ENCODE data around the gene UBL5. TPM values are rescaled to one million over a fixed set of nuclear protein-coding genes. Genes with fewer than 3 reads are reported as not detected.

UBL5 gene
- total and polyA plus RNA-seq, 8 donors: 220 to 301 (median 243) TPM

GRCh38 chr19:9877780-9878510 is 50.2 kb downstream of the UBL5 start:
- intact Hi-C loops (cut with DNase I): no loop called here
- Histone ChIP-seq H3K27ac (no peak overlapping the region), H3K4me1 (no peaks in the 10 kb centered on the region), H3K9me3 (no peaks in the 10 kb centered on the region), H3K27me3 (no peaks in the 10 kb centered on the region), H3K4me3 (no peak overlapping the region), H3K36me3 (no peaks in the 10 kb centered on the region)
- ATAC-seq (no peak), DNase-seq (no peak)
- no peak for TF ChIP-seq CTCF (IDR thresholded peaks at IDR 0.05)

DNA sequence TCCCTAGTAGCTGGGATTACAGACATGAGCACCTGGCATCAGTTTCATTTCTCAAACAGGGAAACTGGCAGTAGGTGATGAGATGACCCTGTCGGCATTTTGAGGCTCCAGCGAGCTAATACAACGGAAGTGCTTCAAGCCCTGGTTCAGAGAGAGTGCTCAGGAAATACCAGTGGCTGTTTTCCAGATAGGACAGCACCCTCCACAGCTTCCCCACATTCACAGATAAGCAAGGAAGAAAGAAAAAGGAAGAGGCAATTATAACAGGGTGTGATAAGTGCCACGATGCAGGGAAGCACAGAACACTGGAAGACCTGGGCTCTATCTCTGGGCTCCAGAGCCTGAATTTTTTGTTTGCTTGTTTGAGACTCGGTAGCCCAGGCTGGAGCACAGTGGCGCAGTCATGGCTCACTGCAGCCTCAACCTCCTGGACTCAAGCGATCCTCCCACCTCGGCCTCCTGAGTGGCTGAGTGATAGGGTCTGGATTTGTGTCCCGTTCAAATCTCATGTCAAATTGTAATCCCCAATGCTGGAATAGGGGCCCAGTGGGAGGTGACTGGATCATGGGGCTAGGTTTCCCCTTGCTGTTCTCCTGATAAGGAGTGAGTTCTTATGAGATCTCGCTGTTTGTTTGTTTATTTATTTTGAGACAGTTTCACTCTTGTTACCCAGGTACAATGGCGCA is 50.9 kb downstream of the UBL5 start:
- DNase-seq (no peak), ATAC-seq (no peak)
- intact Hi-C loops (cut with DNase I): no loop called here
- Histone ChIP-seq H3K36me3 (no peaks in the 10 kb centered on the region), H3K4me1 (no peaks in the 10 kb centered on the region), H3K9me3 (no peaks in the 10 kb centered on the region), H3K27ac (no peak overlapping the region), H3K27me3 (no peaks in the 10 kb centered on the region), H3K4me3 (no peak overlapping the region)
- TF ChIP-seq CTCF (IDR thresholded peaks at IDR 0.05): no peak

Other genes with a start within 250 kb of the UBL5 start
- gene ZNF121, start 243.4 kb upstream of the UBL5 start, total RNA-seq: 10 to 100 TPM; 24.4 to 34.1 TPM
- 10 to 100 TPM; 22.4 to 37.3 (median 27.7) TPM for gene ZNF121, start 243.4 kb upstream of the UBL5 start, polyA plus RNA-seq (ENCODE audit: insufficient read length in 6 of 6)
- gene ZNF561, start 206.7 kb upstream of the UBL5 start, total RNA-seq: 10 to 100 TPM; 40.1 to 43.9 TPM
- 10 to 100 TPM; 53.3 to 73.4 (median 63.1) TPM for gene ZNF561, start 206.7 kb upstream of the UBL5 start, polyA plus RNA-seq (ENCODE audit: insufficient read length in 6 of 6)
- 10 to 100 TPM; 33.7 to 36.4 TPM for gene ZNF562, start 152.8 kb upstream of the UBL5 start, total RNA-seq
- gene ZNF562, start 152.8 kb upstream of the UBL5 start, polyA plus RNA-seq (ENCODE audit: insufficient read length in 6 of 6): 10 to 100 TPM; 25.4 to 27.8 (median 27.3) TPM
- gene ZNF846, start 59.2 kb upstream of the UBL5 start, total RNA-seq: 10 to 100 TPM; 13.2 to 13.3 TPM
- gene ZNF846, start 59.2 kb upstream of the UBL5 start, polyA plus RNA-seq (ENCODE audit: insufficient read length in 6 of 6): 10 to 100 TPM; 32.2 to 46.2 (median 39.5) TPM
- 10 to 100 TPM; 22.3 to 23.5 TPM for gene FBXL12, start 8.8 kb upstream of the UBL5 start, total RNA-seq
- 10 to 100 TPM; 32.3 to 40.5 (median 35.6) TPM for gene FBXL12, start 8.8 kb upstream of the UBL5 start, polyA plus RNA-seq (ENCODE audit: insufficient read length in 6 of 6)
- gene PIN1, start 7.4 kb downstream of the UBL5 start, total RNA-seq: 10 to 100 TPM; 57.5 to 67.2 TPM
- 10 to 100 TPM; 43.1 to 62.6 (median 52.6) TPM for gene PIN1, start 7.4 kb downstream of the UBL5 start, polyA plus RNA-seq (ENCODE audit: insufficient read length in 6 of 6)
- 10 to 100 TPM in 1 of 2 donors, 1 to 10 TPM in 1; 7.6 to 10.4 TPM for gene OLFM2, start 108.6 kb downstream of the UBL5 start, total RNA-seq
- 10 to 100 TPM; 25.1 to 33.9 (median 29.8) TPM for gene OLFM2, start 108.6 kb downstream of the UBL5 start, polyA plus RNA-seq (ENCODE audit: insufficient read length in 6 of 6)
- 10 to 100 TPM; 15.9 to 21.9 TPM for gene COL5A3, start 182.6 kb downstream of the UBL5 start, total RNA-seq
- 1 to 10 TPM; 4.5 to 8.0 (median 5.4) TPM for gene COL5A3, start 182.6 kb downstream of the UBL5 start, polyA plus RNA-seq (ENCODE audit: insufficient read length in 6 of 6)
- gene RDH8, start 185.6 kb downstream of the UBL5 start, total RNA-seq: not detected
- not detected for gene RDH8, start 185.6 kb downstream of the UBL5 start, polyA plus RNA-seq (ENCODE audit: insufficient read length in 6 of 6)